COLO829 (cell line): ENCODE measurements around the gene ERC1.

ENCODE experiments used
- DNase-seq: peaks from one replicate; pipeline ENCODE4 v3.0.0; 2012; ENCODE audit warnings: low spot score

ERC1 gene

GRCh38 chr12:1445807-1446206 lies 454.8 kb downstream of the ERC1 start:
- no peak for DNase-seq

- DNase-seq = no peak
These were observed 457.3 kb downstream of the ERC1 start for GRCh38 chr12:1448336-1448735.

- no peak for DNase-seq
These were observed 462.8 kb downstream of the ERC1 start for GRCh38 chr12:1453810-1454209.

GRCh38 chr12:1456885-1457284 lies 465.9 kb downstream of the ERC1 start:
- no peak for DNase-seq

- DNase-seq = no peak
These were observed 466.9 kb downstream of the ERC1 start for GRCh38 chr12:1457901-1458300.

GRCh38 chr12:1459339-1459738 lies 468.3 kb downstream of the ERC1 start:
- no peak for DNase-seq

GRCh38 chr12:1463073-1463905 lies 472.3 kb downstream of the ERC1 start:
- no peak for DNase-seq

GRCh38 chr12:1464925-1465324 lies 473.9 kb downstream of the ERC1 start:
- DNase-seq = no peak

GRCh38 chr12:1465990-1466389 lies 475.0 kb downstream of the ERC1 start:
- no peak for DNase-seq

GRCh38 chr12:1466481-1467154 lies 475.6 kb downstream of the ERC1 start:
- DNase-seq = no peak

GRCh38 chr12:1467710-1468109 lies 476.7 kb downstream of the ERC1 start:
- DNase-seq = no peak

GRCh38 chr12:1469070-1469469 lies 478.0 kb downstream of the ERC1 start:
- DNase-seq = no peak

GRCh38 chr12:1470051-1470450 lies 479.0 kb downstream of the ERC1 start:
- no peak for DNase-seq

- DNase-seq = no peak
These were observed 480.2 kb downstream of the ERC1 start for GRCh38 chr12:1471224-1471623.

- DNase-seq = no peak
These were observed 482.4 kb downstream of the ERC1 start for GRCh38 chr12:1473418-1473817.

GRCh38 chr12:1474041-1474573 lies 483.1 kb downstream of the ERC1 start:
- peak; percentile 85 for DNase-seq

- DNase-seq = peak; percentile 67
These were observed 483.6 kb downstream of the ERC1 start for GRCh38 chr12:1474574-1475153.

- no peak for DNase-seq
These were observed 488.6 kb downstream of the ERC1 start for GRCh38 chr12:1479645-1480044.

- DNase-seq = no peak
These were observed 490.3 kb downstream of the ERC1 start for GRCh38 chr12:1481326-1481725.

- DNase-seq = no peak
These were observed 490.9 kb downstream of the ERC1 start for GRCh38 chr12:1481906-1482305.

- no peak for DNase-seq
These were observed 497.9 kb downstream of the ERC1 start for GRCh38 chr12:1488908-1489381.

GRCh38 chr12:1491983-1492697 lies 501.1 kb downstream of the ERC1 start:
- DNase-seq = no peak
